ENCODE measurements around the gene PLXNA4. TPM values are rescaled to one million over a fixed set of nuclear protein-coding genes. Genes with fewer than 3 reads are reported as not detected.
"Not testable (repeated sequence)": the region's sequence is repeated elsewhere in the genome, so short reads cannot be mapped to it uniquely, and the experiment has no call there.

Gene PLXNA4
- total RNA-seq, 2 experiments from 2014 or later = 1.2 to 1.4 TPM

GRCh38 chr7:132179080-132179430 lies 397.2 kb downstream of the PLXNA4 start:
- no peaks in the 10 kb centered on the region for H3K36me3 Mint-ChIP-seq (ENCODE audit: low read depth)
- no peaks in the 10 kb centered on the region for H3K4me1 Mint-ChIP-seq
- no peaks in the 10 kb centered on the region for H3K27me3 Mint-ChIP-seq
- H3K9me3 Mint-ChIP-seq = no peaks in the 10 kb centered on the region
- POLR2A ChIA-PET = no interaction called here
- no peak overlapping the region for H3K4me3 Mint-ChIP-seq
- CTCF ChIA-PET = no interaction called here
- no peak for DNase-seq
- H3K27ac Mint-ChIP-seq = no peak overlapping the region

GRCh38 chr7:132178402-132179079 lies 397.7 kb downstream of the PLXNA4 start:
- not testable (repeated sequence) for H3K27me3 Mint-ChIP-seq, H3K9me3 Mint-ChIP-seq

GRCh38 chr7:132177708-132178401 lies 398.4 kb downstream of the PLXNA4 start:
- DNase-seq = no peak
- Mint-ChIP-seq H3K27me3 (no peaks in the 10 kb centered on the region), H3K27ac (no peak overlapping the region), H3K4me1 (no peaks in the 10 kb centered on the region), H3K9me3 (no peaks in the 10 kb centered on the region), H3K4me3 (no peak overlapping the region), H3K36me3 (ENCODE audit: low read depth) (no peaks in the 10 kb centered on the region)
- ChIA-PET POLR2A (no interaction called here), CTCF (interaction anchor here (0.9 kb wide), 1 partner anchor 141 kb away, joined by 3 read pairs; no protein-coding TSS in a partner anchor)

More at GRCh38 chr7:132178402-132179079, 397.7 kb downstream of the PLXNA4 start:
- H3K4me3 Mint-ChIP-seq; H3K4me1 Mint-ChIP-seq; POLR2A ChIA-PET; H3K36me3 Mint-ChIP-seq (ENCODE audit: low read depth); H3K27ac Mint-ChIP-seq; DNase-seq: not testable (repeated sequence)
- CTCF ChIA-PET = interaction anchor here (0.9 kb wide), 1 partner anchor 140 kb away, joined by 3 read pairs; no protein-coding TSS in a partner anchor

GRCh38 chr7:132176719-132177118 lies 399.6 kb downstream of the PLXNA4 start:
- Mint-ChIP-seq H3K9me3 (no peaks in the 10 kb centered on the region), H3K4me3 (no peak overlapping the region), H3K27ac (no peak overlapping the region), H3K36me3 (ENCODE audit: low read depth) (no peaks in the 10 kb centered on the region), H3K27me3 (no peaks in the 10 kb centered on the region), H3K4me1 (no peaks in the 10 kb centered on the region)
- DNase-seq = no peak
- POLR2A ChIA-PET = no interaction called here
- CTCF ChIA-PET = no interaction called here

GRCh38 chr7:132171130-132171576 lies 405.1 kb downstream of the PLXNA4 start:
- H3K9me3 Mint-ChIP-seq = no peaks in the 10 kb centered on the region
- H3K27me3 Mint-ChIP-seq = no peaks in the 10 kb centered on the region
- no peaks in the 10 kb centered on the region for H3K36me3 Mint-ChIP-seq (ENCODE audit: low read depth)
- ChIA-PET CTCF (no interaction called here), POLR2A (no interaction called here)
- DNase-seq = no peak
- no peak overlapping the region for H3K4me3 Mint-ChIP-seq
- no peaks in the 10 kb centered on the region for H3K4me1 Mint-ChIP-seq
- no peak overlapping the region for H3K27ac Mint-ChIP-seq

GRCh38 chr7:132169730-132170129 lies 406.5 kb downstream of the PLXNA4 start:
- H3K36me3 Mint-ChIP-seq (ENCODE audit: low read depth) = no peaks in the 10 kb centered on the region
- H3K27me3 Mint-ChIP-seq = no peaks in the 10 kb centered on the region
- no peaks in the 10 kb centered on the region for H3K9me3 Mint-ChIP-seq
- POLR2A ChIA-PET = no interaction called here
- H3K27ac Mint-ChIP-seq = no peak overlapping the region
- CTCF ChIA-PET = interaction anchor here (1.2 kb wide), 1 partner anchor 11 kb away, joined by 3 read pairs; no protein-coding TSS in a partner anchor
- no peak overlapping the region for H3K4me3 Mint-ChIP-seq
- no peak for DNase-seq
- H3K4me1 Mint-ChIP-seq = no peaks in the 10 kb centered on the region

- ChIA-PET POLR2A (no interaction called here), CTCF (no interaction called here)
- no peak for DNase-seq
- no peak overlapping the region for H3K27ac Mint-ChIP-seq
- no peaks in the 10 kb centered on the region for H3K27me3 Mint-ChIP-seq
- H3K4me1 Mint-ChIP-seq = no peaks in the 10 kb centered on the region
- no peak overlapping the region for H3K4me3 Mint-ChIP-seq
- no peaks in the 10 kb centered on the region for H3K36me3 Mint-ChIP-seq (ENCODE audit: low read depth)
- H3K9me3 Mint-ChIP-seq = no peaks in the 10 kb centered on the region
Observed at GRCh38 chr7:132168239-132168638, 408.0 kb downstream of the PLXNA4 start.

GRCh38 chr7:132165695-132166094 lies 410.6 kb downstream of the PLXNA4 start:
- H3K9me3 Mint-ChIP-seq; H3K4me3 Mint-ChIP-seq; H3K4me1 Mint-ChIP-seq; DNase-seq; H3K27me3 Mint-ChIP-seq; CTCF ChIA-PET; H3K36me3 Mint-ChIP-seq (ENCODE audit: low read depth); POLR2A ChIA-PET; H3K27ac Mint-ChIP-seq: not testable (repeated sequence)

GRCh38 chr7:132164558-132165125 lies 411.6 kb downstream of the PLXNA4 start:
- no peaks in the 10 kb centered on the region for H3K9me3 Mint-ChIP-seq
- H3K36me3 Mint-ChIP-seq (ENCODE audit: low read depth) = no peaks in the 10 kb centered on the region
- DNase-seq = no peak
- H3K27ac Mint-ChIP-seq = no peak overlapping the region
- H3K4me1 Mint-ChIP-seq = no peaks in the 10 kb centered on the region
- CTCF ChIA-PET = no interaction called here
- POLR2A ChIA-PET = no interaction called here
- H3K4me3 Mint-ChIP-seq = no peak overlapping the region
- no peaks in the 10 kb centered on the region for H3K27me3 Mint-ChIP-seq

- ChIA-PET CTCF (no interaction called here), POLR2A (no interaction called here)
- no peak for DNase-seq
- Mint-ChIP-seq H3K27ac (no peak overlapping the region), H3K9me3 (no peaks in the 10 kb centered on the region), H3K27me3 (no peaks in the 10 kb centered on the region), H3K4me3 (no peak overlapping the region), H3K4me1 (no peaks in the 10 kb centered on the region), H3K36me3 (ENCODE audit: low read depth) (no peaks in the 10 kb centered on the region)
Observed at GRCh38 chr7:132162556-132163144, 413.6 kb downstream of the PLXNA4 start.

GRCh38 chr7:132161976-132162375 lies 414.3 kb downstream of the PLXNA4 start:
- no peak overlapping the region for H3K27ac Mint-ChIP-seq
- no peaks in the 10 kb centered on the region for H3K9me3 Mint-ChIP-seq
- no peaks in the 10 kb centered on the region for H3K27me3 Mint-ChIP-seq
- no peaks in the 10 kb centered on the region for H3K4me1 Mint-ChIP-seq
- ChIA-PET POLR2A (no interaction called here), CTCF (no interaction called here)
- DNase-seq = no peak
- H3K4me3 Mint-ChIP-seq = no peak overlapping the region
- H3K36me3 Mint-ChIP-seq (ENCODE audit: low read depth) = no peaks in the 10 kb centered on the region

- no peak overlapping the region for H3K4me3 Mint-ChIP-seq
- no peaks in the 10 kb centered on the region for H3K9me3 Mint-ChIP-seq
- H3K27ac Mint-ChIP-seq = no peak overlapping the region
- CTCF ChIA-PET = no interaction called here
- POLR2A ChIA-PET = no interaction called here
- H3K36me3 Mint-ChIP-seq (ENCODE audit: low read depth) = no peaks in the 10 kb centered on the region
- H3K27me3 Mint-ChIP-seq = no peaks in the 10 kb centered on the region
- no peak for DNase-seq
- H3K4me1 Mint-ChIP-seq = no peaks in the 10 kb centered on the region
Observed at GRCh38 chr7:132161533-132161915, 414.7 kb downstream of the PLXNA4 start.

GRCh38 chr7:132160611-132161532 lies 415.4 kb downstream of the PLXNA4 start:
- Mint-ChIP-seq H3K4me3 (no peak overlapping the region), H3K36me3 (ENCODE audit: low read depth) (no peaks in the 10 kb centered on the region), H3K4me1 (no peaks in the 10 kb centered on the region), H3K27ac (no peak overlapping the region), H3K9me3 (no peaks in the 10 kb centered on the region), H3K27me3 (no peaks in the 10 kb centered on the region)
- no peak for DNase-seq
- ChIA-PET POLR2A (no interaction called here), CTCF (no interaction called here)
